ENCODE results near the gene TEKT4. TPM values are rescaled to one million over a fixed set of nuclear protein-coding genes. Genes with fewer than 3 reads are reported as not detected.

The TEKT4 gene
- total RNA-seq, 1 experiment from 2014 or later: not detected

DNA sequence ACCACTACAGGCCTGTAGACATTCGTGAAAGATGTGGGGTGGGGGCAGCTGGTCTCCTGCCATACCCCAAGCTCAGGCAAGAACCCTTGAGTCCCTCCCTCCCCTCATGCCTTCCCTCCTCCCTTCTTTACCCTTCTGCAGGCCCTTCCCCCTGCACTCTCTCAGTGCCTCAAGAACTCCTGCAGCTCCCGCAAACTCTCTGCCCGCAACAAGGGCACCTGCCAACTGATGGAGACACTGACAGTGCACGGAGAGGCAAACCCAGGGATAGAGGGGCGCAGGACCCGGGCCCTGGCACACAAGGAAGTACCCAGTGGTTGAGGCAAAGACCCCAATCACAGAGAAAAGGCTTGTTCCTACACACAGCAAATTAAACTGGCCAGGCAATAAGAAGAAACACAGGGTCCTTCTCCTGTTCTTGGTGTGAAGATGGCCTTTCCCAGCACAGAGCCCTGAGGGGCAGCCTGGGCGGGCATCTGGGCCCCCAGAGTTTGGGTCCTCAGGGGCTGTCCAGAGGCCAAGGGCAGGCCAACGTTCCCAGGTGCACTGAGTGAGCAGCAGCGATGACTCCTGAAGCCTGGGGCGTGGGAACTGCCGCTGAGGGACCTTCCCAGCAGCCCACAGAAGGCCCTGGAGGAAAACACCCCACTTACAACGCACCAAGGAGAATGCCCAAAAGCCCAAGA is 1.6 kb downstream of the TEKT4 start:
- no peaks in the 10 kb centered on the region for H3K9me3 Mint-ChIP-seq
- peaks cover 43% of the 10 kb centered on the region for H3K27me3 Mint-ChIP-seq (ENCODE audit: low read depth)
- no peak for ATAC-seq
- CTCF ChIA-PET: interaction anchor here (0.8 to 4.3 kb wide), 13 partner anchors 11 to 204 kb away, joined by 3 to 92 read pairs (median 5); no protein-coding TSS in a partner anchor
- no peak for DNase-seq (ENCODE audit: low spot score)
- no peak overlapping the region for H3K27ac Mint-ChIP-seq
- TF ChIP-seq PRRX2 (CRISPR knock-in tag; IDR thresholded peaks at IDR 0.05) (no peak), FOXP1 (CRISPR knock-in tag; IDR thresholded peaks at IDR 0.05; ENCODE audit: borderline replicate concordance) (no peak), JUN (CRISPR knock-in tag; IDR thresholded peaks at IDR 0.05) (no peak), CREM (CRISPR knock-in tag; IDR thresholded peaks at IDR 0.05) (no peak), TP53 (CRISPR knock-in tag; IDR thresholded peaks at IDR 0.05) (no peak), ZNF232 (CRISPR knock-in tag; IDR thresholded peaks at IDR 0.05) (no peak), SOX15 (CRISPR knock-in tag; IDR thresholded peaks at IDR 0.05) (no peak), IRF2 (CRISPR knock-in tag; IDR thresholded peaks at IDR 0.05; ENCODE audit: borderline replicate concordance, low read depth) (no peak), JAZF1 (CRISPR knock-in tag; IDR thresholded peaks at IDR 0.05) (no peak), NFYB (CRISPR knock-in tag; conservative IDR thresholded peaks at IDR 0.05; ENCODE audit: low read depth) (no peak)
- TF ChIP-seq, protein P1, sequence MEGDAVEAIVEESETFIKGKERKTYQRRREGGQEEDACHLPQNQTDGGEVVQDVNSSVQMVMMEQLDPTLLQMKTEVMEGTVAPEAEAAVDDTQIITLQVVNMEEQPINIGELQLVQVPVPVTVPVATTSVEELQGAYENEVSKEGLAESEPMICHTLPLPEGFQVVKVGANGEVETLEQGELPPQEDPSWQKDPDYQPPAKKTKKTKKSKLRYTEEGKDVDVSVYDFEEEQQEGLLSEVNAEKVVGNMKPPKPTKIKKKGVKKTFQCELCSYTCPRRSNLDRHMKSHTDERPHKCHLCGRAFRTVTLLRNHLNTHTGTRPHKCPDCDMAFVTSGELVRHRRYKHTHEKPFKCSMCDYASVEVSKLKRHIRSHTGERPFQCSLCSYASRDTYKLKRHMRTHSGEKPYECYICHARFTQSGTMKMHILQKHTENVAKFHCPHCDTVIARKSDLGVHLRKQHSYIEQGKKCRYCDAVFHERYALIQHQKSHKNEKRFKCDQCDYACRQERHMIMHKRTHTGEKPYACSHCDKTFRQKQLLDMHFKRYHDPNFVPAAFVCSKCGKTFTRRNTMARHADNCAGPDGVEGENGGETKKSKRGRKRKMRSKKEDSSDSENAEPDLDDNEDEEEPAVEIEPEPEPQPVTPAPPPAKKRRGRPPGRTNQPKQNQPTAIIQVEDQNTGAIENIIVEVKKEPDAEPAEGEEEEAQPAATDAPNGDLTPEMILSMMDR (IDR thresholded peaks at IDR 0.05): no peak
- TF ChIP-seq, protein P2, sequence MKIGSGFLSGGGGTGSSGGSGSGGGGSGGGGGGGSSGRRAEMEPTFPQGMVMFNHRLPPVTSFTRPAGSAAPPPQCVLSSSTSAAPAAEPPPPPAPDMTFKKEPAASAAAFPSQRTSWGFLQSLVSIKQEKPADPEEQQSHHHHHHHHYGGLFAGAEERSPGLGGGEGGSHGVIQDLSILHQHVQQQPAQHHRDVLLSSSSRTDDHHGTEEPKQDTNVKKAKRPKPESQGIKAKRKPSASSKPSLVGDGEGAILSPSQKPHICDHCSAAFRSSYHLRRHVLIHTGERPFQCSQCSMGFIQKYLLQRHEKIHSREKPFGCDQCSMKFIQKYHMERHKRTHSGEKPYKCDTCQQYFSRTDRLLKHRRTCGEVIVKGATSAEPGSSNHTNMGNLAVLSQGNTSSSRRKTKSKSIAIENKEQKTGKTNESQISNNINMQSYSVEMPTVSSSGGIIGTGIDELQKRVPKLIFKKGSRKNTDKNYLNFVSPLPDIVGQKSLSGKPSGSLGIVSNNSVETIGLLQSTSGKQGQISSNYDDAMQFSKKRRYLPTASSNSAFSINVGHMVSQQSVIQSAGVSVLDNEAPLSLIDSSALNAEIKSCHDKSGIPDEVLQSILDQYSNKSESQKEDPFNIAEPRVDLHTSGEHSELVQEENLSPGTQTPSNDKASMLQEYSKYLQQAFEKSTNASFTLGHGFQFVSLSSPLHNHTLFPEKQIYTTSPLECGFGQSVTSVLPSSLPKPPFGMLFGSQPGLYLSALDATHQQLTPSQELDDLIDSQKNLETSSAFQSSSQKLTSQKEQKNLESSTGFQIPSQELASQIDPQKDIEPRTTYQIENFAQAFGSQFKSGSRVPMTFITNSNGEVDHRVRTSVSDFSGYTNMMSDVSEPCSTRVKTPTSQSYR (CRISPR knock-in tag; IDR thresholded peaks at IDR 0.05): no peak
- TF ChIP-seq, protein P3, sequence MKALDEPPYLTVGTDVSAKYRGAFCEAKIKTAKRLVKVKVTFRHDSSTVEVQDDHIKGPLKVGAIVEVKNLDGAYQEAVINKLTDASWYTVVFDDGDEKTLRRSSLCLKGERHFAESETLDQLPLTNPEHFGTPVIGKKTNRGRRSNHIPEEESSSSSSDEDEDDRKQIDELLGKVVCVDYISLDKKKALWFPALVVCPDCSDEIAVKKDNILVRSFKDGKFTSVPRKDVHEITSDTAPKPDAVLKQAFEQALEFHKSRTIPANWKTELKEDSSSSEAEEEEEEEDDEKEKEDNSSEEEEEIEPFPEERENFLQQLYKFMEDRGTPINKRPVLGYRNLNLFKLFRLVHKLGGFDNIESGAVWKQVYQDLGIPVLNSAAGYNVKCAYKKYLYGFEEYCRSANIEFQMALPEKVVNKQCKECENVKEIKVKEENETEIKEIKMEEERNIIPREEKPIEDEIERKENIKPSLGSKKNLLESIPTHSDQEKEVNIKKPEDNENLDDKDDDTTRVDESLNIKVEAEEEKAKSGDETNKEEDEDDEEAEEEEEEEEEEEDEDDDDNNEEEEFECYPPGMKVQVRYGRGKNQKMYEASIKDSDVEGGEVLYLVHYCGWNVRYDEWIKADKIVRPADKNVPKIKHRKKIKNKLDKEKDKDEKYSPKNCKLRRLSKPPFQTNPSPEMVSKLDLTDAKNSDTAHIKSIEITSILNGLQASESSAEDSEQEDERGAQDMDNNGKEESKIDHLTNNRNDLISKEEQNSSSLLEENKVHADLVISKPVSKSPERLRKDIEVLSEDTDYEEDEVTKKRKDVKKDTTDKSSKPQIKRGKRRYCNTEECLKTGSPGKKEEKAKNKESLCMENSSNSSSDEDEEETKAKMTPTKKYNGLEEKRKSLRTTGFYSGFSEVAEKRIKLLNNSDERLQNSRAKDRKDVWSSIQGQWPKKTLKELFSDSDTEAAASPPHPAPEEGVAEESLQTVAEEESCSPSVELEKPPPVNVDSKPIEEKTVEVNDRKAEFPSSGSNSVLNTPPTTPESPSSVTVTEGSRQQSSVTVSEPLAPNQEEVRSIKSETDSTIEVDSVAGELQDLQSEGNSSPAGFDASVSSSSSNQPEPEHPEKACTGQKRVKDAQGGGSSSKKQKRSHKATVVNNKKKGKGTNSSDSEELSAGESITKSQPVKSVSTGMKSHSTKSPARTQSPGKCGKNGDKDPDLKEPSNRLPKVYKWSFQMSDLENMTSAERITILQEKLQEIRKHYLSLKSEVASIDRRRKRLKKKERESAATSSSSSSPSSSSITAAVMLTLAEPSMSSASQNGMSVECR (CRISPR knock-in tag; IDR thresholded peaks at IDR 0.05; ENCODE audit: borderline replicate concordance): no peak
- TF ChIP-seq, protein P4, sequence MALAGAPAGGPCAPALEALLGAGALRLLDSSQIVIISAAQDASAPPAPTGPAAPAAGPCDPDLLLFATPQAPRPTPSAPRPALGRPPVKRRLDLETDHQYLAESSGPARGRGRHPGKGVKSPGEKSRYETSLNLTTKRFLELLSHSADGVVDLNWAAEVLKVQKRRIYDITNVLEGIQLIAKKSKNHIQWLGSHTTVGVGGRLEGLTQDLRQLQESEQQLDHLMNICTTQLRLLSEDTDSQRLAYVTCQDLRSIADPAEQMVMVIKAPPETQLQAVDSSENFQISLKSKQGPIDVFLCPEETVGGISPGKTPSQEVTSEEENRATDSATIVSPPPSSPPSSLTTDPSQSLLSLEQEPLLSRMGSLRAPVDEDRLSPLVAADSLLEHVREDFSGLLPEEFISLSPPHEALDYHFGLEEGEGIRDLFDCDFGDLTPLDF (CRISPR knock-in tag; IDR thresholded peaks at IDR 0.05): no peak
- TF ChIP-seq, protein P5, sequence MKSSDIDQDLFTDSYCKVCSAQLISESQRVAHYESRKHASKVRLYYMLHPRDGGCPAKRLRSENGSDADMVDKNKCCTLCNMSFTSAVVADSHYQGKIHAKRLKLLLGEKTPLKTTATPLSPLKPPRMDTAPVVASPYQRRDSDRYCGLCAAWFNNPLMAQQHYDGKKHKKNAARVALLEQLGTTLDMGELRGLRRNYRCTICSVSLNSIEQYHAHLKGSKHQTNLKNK (CRISPR knock-in tag; IDR thresholded peaks at IDR 0.05): no peak
- no peaks in the 10 kb centered on the region for H3K36me3 Mint-ChIP-seq
- H3K4me1 Mint-ChIP-seq: peaks cover 10% of the 10 kb centered on the region
- POLR2A ChIA-PET: no interaction called here
- H3K4me3 Mint-ChIP-seq: no peak overlapping the region
